SHP77 (cell line): Measurements from ENCODE around the gene HOXC13.

Source experiments
- DNase-seq, 2 experiments: peaks; one replicate each; lab custom pipeline; 2025; lab: John Stamatoyannopoulos, UW

The HOXC13 gene

GRCh38 chr12:53970451-53970850 is 31.8 kb downstream of the HOXC13 start:
- DNase-seq = no peak

- no peak for DNase-seq
Observed at GRCh38 chr12:53971129-53971528, 32.5 kb downstream of the HOXC13 start.

GRCh38 chr12:53971686-53972085 is 33.1 kb downstream of the HOXC13 start:
- DNase-seq = no peak

GRCh38 chr12:53972152-53972702 is 33.6 kb downstream of the HOXC13 start:
- DNase-seq = no peak

- no peak for DNase-seq
Observed at GRCh38 chr12:53972722-53973235, 34.1 kb downstream of the HOXC13 start, which contains the start of gene HOXC11. TSS of gene HOXC11 (plus strand) at chr12:53973126. CDS start at chr12:53973242, 116 bp downstream.

- DNase-seq = no peak
Observed at GRCh38 chr12:53973236-53974042, 34.8 kb downstream of the HOXC13 start.

GRCh38 chr12:53974084-53975063 is 35.7 kb downstream of the HOXC13 start, which contains the start of gene HOTAIR:
TSS of gene HOTAIR (minus strand) at chr12:53974954.
- DNase-seq = no peak

- DNase-seq = no peak
Observed at GRCh38 chr12:53975064-53975471, 36.4 kb downstream of the HOXC13 start.

GRCh38 chr12:53975479-53976152 is 37.0 kb downstream of the HOXC13 start:
- DNase-seq = no peak

GRCh38 chr12:53976172-53976822 is 37.7 kb downstream of the HOXC13 start:
- no peak for DNase-seq

- no peak for DNase-seq
Observed at GRCh38 chr12:53976823-53977595, 38.4 kb downstream of the HOXC13 start.

- no peak for DNase-seq
Observed at GRCh38 chr12:53977596-53978445, 39.2 kb downstream of the HOXC13 start.

- no peak for DNase-seq
Observed at GRCh38 chr12:53978477-53979356, 40.1 kb downstream of the HOXC13 start.

GRCh38 chr12:53980104-53980801 is 41.6 kb downstream of the HOXC13 start:
- DNase-seq = no peak

GRCh38 chr12:53980802-53981496 is 42.3 kb downstream of the HOXC13 start:
- no peak for DNase-seq

GRCh38 chr12:53981634-53982565 is 43.3 kb downstream of the HOXC13 start:
- DNase-seq = no peak
